Calu3 (cell line): Measurements from ENCODE around the gene HNRNPK. TPM values are rescaled to one million over a fixed set of nuclear protein-coding genes. Genes with fewer than 3 reads are reported as not detected.
A peak's percentile ranks its signal among the peaks of the same experiment; 100 is the strongest.

Experiments used
- BruUV-seq: library from RNA; stranded (reverse); fragments of 400-500 nt; replicated peaks from 2 replicates; lab custom pipeline; 2021; lab: Mats Ljungman, UMichigan
- CTCF ChIA-PET: fragments of 300-600 bp; sonication (Branson Sonifier 250); formaldehyde crosslinking; loops from one replicate; lab custom pipeline; 2022; ENCODE audit warnings: antibody characterized with exemption; lab: Charles Lee
- DNase-seq: peaks from one replicate; pipeline ENCODE4 v3.0.0; 2022
- H3K27ac Mint-ChIP-seq: one replicate; pipeline ENCODE4 v1.8.0; 2022; ENCODE audit warnings: mixed read lengths; ENCODE audit not compliant: unreplicated experiment
- H3K27me3 Mint-ChIP-seq: one replicate; pipeline ENCODE4 v1.8.0; 2022; ENCODE audit warnings: mixed read lengths; ENCODE audit not compliant: unreplicated experiment
- H3K36me3 Mint-ChIP-seq: one replicate; pipeline ENCODE4 v1.8.0; 2022; ENCODE audit warnings: mild to moderate bottlenecking, moderate library complexity, mixed read lengths; ENCODE audit not compliant: insufficient read depth, unreplicated experiment
- H3K4me1 Mint-ChIP-seq: one replicate; pipeline ENCODE4 v1.8.0; 2022; ENCODE audit warnings: mild to moderate bottlenecking, low read depth, mixed read lengths; ENCODE audit not compliant: unreplicated experiment
- H3K4me3 Mint-ChIP-seq: one replicate; pipeline ENCODE4 v1.8.0; 2022; ENCODE audit warnings: mild to moderate bottlenecking, low read depth, moderate library complexity, mixed read lengths; ENCODE audit not compliant: unreplicated experiment
- H3K9me3 Mint-ChIP-seq: one replicate; pipeline ENCODE4 v1.8.0; 2022; ENCODE audit warnings: low read depth, mixed read lengths; ENCODE audit not compliant: unreplicated experiment
- CTCF ChIP-seq: fragments of 200-600 bp; IDR thresholded peaks from one replicate; pipeline ENCODE4 v1.8.0; 2022; ENCODE audit warnings: antibody characterized with exemption; ENCODE audit not compliant: unreplicated experiment
- intact Hi-C: fragments of 100-400 bp; cut with micrococcal nuclease; formaldehyde crosslinking; loops from one replicate; pipeline ENCODE4 v1.10.0; 2022; ENCODE audit not compliant: unreplicated experiment
- total RNA-seq: library from RNA; stranded (reverse); gene quantifications from 2 replicates; pipeline ENCODE4 v1.2.3, GENCODE V29; 2022

Gene HNRNPK
- total RNA-seq, 1 experiment from 2014 or later = 543 TPM

- Mint-ChIP-seq H3K36me3 (peaks cover 93% of the 10 kb centered on the region), H3K27ac (no peak overlapping the region), H3K9me3 (no peaks in the 10 kb centered on the region), H3K4me1 (peaks cover 23% of the 10 kb centered on the region), H3K27me3 (no peaks in the 10 kb centered on the region), H3K4me3 (peak overlapping the region; percentile 87)
- intact Hi-C loops = no loop called here
- no TSS peak for BruUV-seq
- TF ChIP-seq CTCF = no peak
- CTCF ChIA-PET = no interaction called here
- DNase-seq = no peak
Measured at GRCh38 chr9:83977196-83977595, 2.8 kb downstream of the HNRNPK start.

- Mint-ChIP-seq H3K4me1 (peaks cover 23% of the 10 kb centered on the region), H3K27me3 (no peaks in the 10 kb centered on the region), H3K36me3 (peaks cover 98% of the 10 kb centered on the region), H3K4me3 (peak overlapping the region; percentile 87), H3K27ac (no peak overlapping the region), H3K9me3 (no peaks in the 10 kb centered on the region)
- BruUV-seq = no TSS peak
- intact Hi-C loops = no loop called here
- CTCF ChIA-PET = no interaction called here
- no peak for DNase-seq
- no peak for TF ChIP-seq CTCF
Measured at GRCh38 chr9:83976372-83976771, 3.6 kb downstream of the HNRNPK start.

GRCh38 chr9:83975300-83975699 is 4.7 kb downstream of the HNRNPK start:
- TF ChIP-seq CTCF = no peak
- peaks cover 23% of the 10 kb centered on the region for H3K4me1 Mint-ChIP-seq
- no peaks in the 10 kb centered on the region for H3K27me3 Mint-ChIP-seq
- H3K27ac Mint-ChIP-seq = peak overlapping the region; percentile 50
- BruUV-seq = no TSS peak
- CTCF ChIA-PET = no interaction called here
- no peaks in the 10 kb centered on the region for H3K9me3 Mint-ChIP-seq
- H3K36me3 Mint-ChIP-seq = peaks cover 98% of the 10 kb centered on the region
- no peak for DNase-seq
- intact Hi-C loops = no loop called here
- H3K4me3 Mint-ChIP-seq = peak overlapping the region; percentile 87

GRCh38 chr9:83972286-83972685 is 7.7 kb downstream of the HNRNPK start:
- intact Hi-C loops = no loop called here
- no peak overlapping the region for H3K4me3 Mint-ChIP-seq
- no peaks in the 10 kb centered on the region for H3K9me3 Mint-ChIP-seq
- H3K27ac Mint-ChIP-seq = no peak overlapping the region
- no peak for DNase-seq
- H3K36me3 Mint-ChIP-seq = peaks cover 94% of the 10 kb centered on the region
- CTCF ChIA-PET = no interaction called here
- peaks cover 23% of the 10 kb centered on the region for H3K4me1 Mint-ChIP-seq
- no peak for TF ChIP-seq CTCF
- BruUV-seq = no TSS peak
- no peaks in the 10 kb centered on the region for H3K27me3 Mint-ChIP-seq
